IMR-90 (cell line): ENCODE data around the gene TMOD1.

Source experiments
- BHLHE40 ChIP-seq: fragments of 150-350 bp; IDR thresholded peaks from 2 replicates; pipeline ENCODE4 v1.6.1; 2016; ENCODE audit warnings: mild to moderate bottlenecking, low read depth, low read length
- CEBPB ChIP-seq: IDR thresholded peaks from 2 replicates; pipeline ENCODE4 v1.6.1; 2012; ENCODE audit warnings: low read depth, low read length, improper control_type of control experiment
- CHD1 ChIP-seq: IDR thresholded peaks from 2 replicates; pipeline ENCODE4 v1.6.1; 2012; ENCODE audit warnings: low read depth, low read length, improper control_type of control experiment
- CTCF ChIP-seq: conservative IDR thresholded peaks from 2 replicates; pipeline ENCODE4 v1.5.1; 2012; ENCODE audit warnings: mild to moderate bottlenecking, low read depth, low read length, improper control_type of control experiment
- FOS ChIP-seq: fragments of 150-350 bp; IDR thresholded peaks from 2 replicates; pipeline ENCODE4 v1.6.1; 2016; ENCODE audit warnings: low read depth, low read length
- MXI1 ChIP-seq: IDR thresholded peaks from 2 replicates; pipeline ENCODE4 v1.6.1; 2012; ENCODE audit warnings: low read depth, mild to moderate bottlenecking, low read length, moderate library complexity, borderline replicate concordance
- POLR2A ChIP-seq: IDR thresholded peaks from 2 replicates; pipeline ENCODE4 v1.6.1; 2012; ENCODE audit warnings: mild to moderate bottlenecking, low read depth, low read length
- RAD21 ChIP-seq: IDR thresholded peaks from 2 replicates; pipeline ENCODE4 v1.6.1; 2012; ENCODE audit warnings: low read length, improper control_type of control experiment
- RCOR1 ChIP-seq: IDR thresholded peaks from 2 replicates; pipeline ENCODE4 v1.6.1; 2012; ENCODE audit warnings: mild to moderate bottlenecking, low read length, improper control_type of control experiment; ENCODE audit not compliant: insufficient replicate concordance
- RFX5 ChIP-seq: IDR thresholded peaks from 2 replicates; pipeline ENCODE4 v1.8.0; 2012; ENCODE audit warnings: low read depth, mild to moderate bottlenecking, low read length, moderate library complexity
- SMC3 ChIP-seq: fragments of 150-350 bp; IDR thresholded peaks from 2 replicates; pipeline ENCODE4 v1.6.1; 2016; ENCODE audit warnings: low read depth, mild to moderate bottlenecking, antibody characterized with exemption, low read length, moderate library complexity
- USF2 ChIP-seq: fragments of 150-350 bp; IDR thresholded peaks from 2 replicates; pipeline ENCODE4 v1.6.1; 2017; ENCODE audit warnings: mild to moderate bottlenecking, antibody characterized with exemption, low read length, low read depth

- no peak for TF ChIP-seq POLR2A
- TF ChIP-seq RAD21 = no peak
- TF ChIP-seq CTCF = no peak
- TF ChIP-seq CEBPB = no peak
- TF ChIP-seq RFX5 = no peak
- TF ChIP-seq USF2 = no peak
- TF ChIP-seq RCOR1 = no peak
- TF ChIP-seq BHLHE40 = no peak
- no peak for TF ChIP-seq FOS
- TF ChIP-seq MXI1 = no peak
- no peak for TF ChIP-seq SMC3
- TF ChIP-seq CHD1 = no peak
Measured at GRCh38 chr9:97548379-97548778, 46.9 kb downstream of the TMOD1 start.
